PC-3 (cell line): ENCODE data around the gene TRPM8. TPM values are rescaled to one million over a fixed set of nuclear protein-coding genes. Genes with fewer than 3 reads are reported as not detected.

Experiments used
- ATAC-seq: fragments of 200-7000 bp; cut with Tn5 transposase; 2 replicates; pipeline ENCODE4 v1.9.1; 2020; ENCODE audit warnings: mild to moderate bottlenecking, moderate library complexity
- BruUV-seq: library from RNA; stranded (reverse); fragments of 400-500 nt; replicated peaks from 2 replicates; lab custom pipeline; 2021; lab: Mats Ljungman, UMichigan
- CTCF ChIA-PET: fragments of 300-600 bp; sonication (Branson Sonifier 250); formaldehyde crosslinking; loops from one replicate; lab custom pipeline; 2022; ENCODE audit warnings: antibody characterized with exemption; lab: Charles Lee
- POLR2A ChIA-PET: fragments of 300-600 bp; sonication (Branson Sonifier 250); formaldehyde crosslinking; loops from one replicate; lab custom pipeline; 2022; ENCODE audit warnings: antibody characterized with exemption; ENCODE audit not compliant: unreplicated experiment; lab: Charles Lee
- DNase-seq: peaks from one replicate; pipeline ENCODE4 v3.0.0-alpha.2; 2015
- H2AFZ ChIP-seq: fragments of 300-600 bp; sonication (generic); 2 replicates; pipeline ENCODE4 v1.6.0; 2016; ENCODE audit warnings: antibody characterized with exemption, low read length
- H3F3A ChIP-seq: fragments of 300-600 bp; sonication (generic); one replicate; pipeline ENCODE4 v1.6.0; 2017; ENCODE audit warnings: antibody characterized with exemption, low read length, control low read depth, mild to moderate bottlenecking; ENCODE audit not compliant: unreplicated experiment
- H3K27ac ChIP-seq: fragments of 300-600 bp; sonication (generic); 2 replicates; pipeline ENCODE4 v1.5.1; 2016; ENCODE audit warnings: mild to moderate bottlenecking, low read length
- H3K27me3 ChIP-seq: fragments of 300-600 bp; sonication (generic); 2 replicates; pipeline ENCODE4 v1.6.1; 2016; ENCODE audit warnings: low read length, mixed read lengths
- H3K36me3 ChIP-seq: fragments of 300-600 bp; sonication (generic); 2 replicates; pipeline ENCODE4 v1.6.1; 2016; ENCODE audit warnings: low read depth, mixed run types, low read length, mixed read lengths
- H3K4me1 ChIP-seq: fragments of 300-600 bp; sonication (generic); 2 replicates; pipeline ENCODE4 v1.5.1; 2016; ENCODE audit warnings: low read length; ENCODE audit not compliant: insufficient read depth
- H3K4me2 ChIP-seq: fragments of 300-600 bp; sonication (generic); 2 replicates; pipeline ENCODE4 v1.6.0; 2016; ENCODE audit warnings: low read length
- H3K4me3 ChIP-seq: fragments of 300-600 bp; sonication (generic); 2 replicates; pipeline ENCODE4 v1.5.1; 2016; ENCODE audit warnings: mild to moderate bottlenecking, low read length, mixed read lengths
- H3K79me2 ChIP-seq: fragments of 300-600 bp; sonication (generic); 2 replicates; pipeline ENCODE4 v1.6.1; 2017; ENCODE audit warnings: low read length, mixed read lengths
- H3K9ac ChIP-seq: fragments of 300-600 bp; sonication (generic); 2 replicates; pipeline ENCODE4 v1.6.0; 2016; ENCODE audit warnings: mild to moderate bottlenecking, low read length
- H3K9me2 ChIP-seq: fragments of 300-600 bp; sonication (generic); replicated peaks from 2 replicates; pipeline ENCODE4 v1.6.1; 2016; ENCODE audit warnings: mixed run types, low read length, mixed read lengths
- H3K9me3 ChIP-seq: fragments of 300-600 bp; sonication (generic); 2 replicates; pipeline ENCODE4 v1.6.1; 2016; ENCODE audit warnings: low read length, mixed read lengths
- H4K20me1 ChIP-seq: fragments of 300-600 bp; sonication (generic); 2 replicates; pipeline ENCODE4 v1.6.1; 2016; ENCODE audit warnings: low read length, mixed read lengths
- EZH2 ChIP-seq: fragments of 300-600 bp; sonication (generic); IDR thresholded peaks from one replicate; pipeline ENCODE4 v1.6.1; 2017; ENCODE audit warnings: antibody characterized with exemption, mild to moderate bottlenecking, low read length; ENCODE audit not compliant: unreplicated experiment
- EZH2phosphoT487 ChIP-seq: fragments of 300-600 bp; sonication (generic); IDR thresholded peaks from 2 replicates; pipeline ENCODE4 v1.6.1; 2018; ENCODE audit warnings: mild to moderate bottlenecking, antibody characterized with exemption, low read length, borderline replicate concordance
- intact Hi-C: fragments of 100-400 bp; cut with micrococcal nuclease; formaldehyde crosslinking; loops from 2 replicates; pipeline ENCODE4 v1.9.0; 2023
- total RNA-seq: library from RNA; depleted of rRNA; stranded (reverse); fragments of >200 nt; gene quantifications from 2 replicates; pipeline ENCODE4 v1.2.3, GENCODE V29; 2014
- TF ChIP-seq, protein P1 (sequence below): fragments of 300-600 bp; sonication (generic); conservative IDR thresholded peaks from 2 replicates; pipeline ENCODE4 v1.5.1; 2017; ENCODE audit warnings: antibody characterized with exemption, low read depth, mild to moderate bottlenecking, low read length

The TRPM8 gene
- total RNA-seq, 1 experiment from 2014 or later: not detected

DNA sequence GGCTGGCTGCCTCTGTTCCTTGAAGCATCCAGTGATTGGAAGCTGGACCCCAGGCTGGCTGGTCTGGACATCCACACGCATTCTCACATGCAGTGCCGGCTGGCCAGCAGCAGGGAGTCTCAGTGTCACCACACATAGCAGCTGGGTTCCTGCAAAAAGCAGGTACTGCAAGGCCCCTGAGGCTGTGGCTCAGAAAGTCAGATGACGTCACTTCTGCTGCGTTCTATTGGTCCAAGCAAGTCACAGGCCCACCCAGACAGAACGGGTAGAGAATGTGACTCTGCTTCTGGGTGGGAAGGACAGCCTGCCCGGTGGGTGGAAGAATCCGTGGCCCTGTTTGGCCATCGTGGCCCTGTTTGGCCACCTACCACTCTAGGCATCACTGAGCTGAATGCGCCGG lies 82.0 kb downstream of the TRPM8 start:
- intact Hi-C loops: no loop called here
- ATAC-seq: no peak
- H3F3A ChIP-seq: no peaks in the 10 kb centered on the region
- H3K79me2 ChIP-seq: no peaks in the 10 kb centered on the region
- TF ChIP-seq EZH2phosphoT487: no peak
- no peak for TF ChIP-seq EZH2
- TF ChIP-seq, protein P1, sequence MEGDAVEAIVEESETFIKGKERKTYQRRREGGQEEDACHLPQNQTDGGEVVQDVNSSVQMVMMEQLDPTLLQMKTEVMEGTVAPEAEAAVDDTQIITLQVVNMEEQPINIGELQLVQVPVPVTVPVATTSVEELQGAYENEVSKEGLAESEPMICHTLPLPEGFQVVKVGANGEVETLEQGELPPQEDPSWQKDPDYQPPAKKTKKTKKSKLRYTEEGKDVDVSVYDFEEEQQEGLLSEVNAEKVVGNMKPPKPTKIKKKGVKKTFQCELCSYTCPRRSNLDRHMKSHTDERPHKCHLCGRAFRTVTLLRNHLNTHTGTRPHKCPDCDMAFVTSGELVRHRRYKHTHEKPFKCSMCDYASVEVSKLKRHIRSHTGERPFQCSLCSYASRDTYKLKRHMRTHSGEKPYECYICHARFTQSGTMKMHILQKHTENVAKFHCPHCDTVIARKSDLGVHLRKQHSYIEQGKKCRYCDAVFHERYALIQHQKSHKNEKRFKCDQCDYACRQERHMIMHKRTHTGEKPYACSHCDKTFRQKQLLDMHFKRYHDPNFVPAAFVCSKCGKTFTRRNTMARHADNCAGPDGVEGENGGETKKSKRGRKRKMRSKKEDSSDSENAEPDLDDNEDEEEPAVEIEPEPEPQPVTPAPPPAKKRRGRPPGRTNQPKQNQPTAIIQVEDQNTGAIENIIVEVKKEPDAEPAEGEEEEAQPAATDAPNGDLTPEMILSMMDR: no peak
- H3K36me3 ChIP-seq: no peaks in the 10 kb centered on the region
- H3K27ac ChIP-seq: no peak overlapping the region
- ChIA-PET POLR2A (no interaction called here), CTCF (no interaction called here)
- H3K9me3 ChIP-seq: no peaks in the 10 kb centered on the region
- no peaks in the 10 kb centered on the region for H3K27me3 ChIP-seq
- H3K9me2 ChIP-seq: no peaks in the 10 kb centered on the region
- no peaks in the 10 kb centered on the region for H4K20me1 ChIP-seq
- no peak for DNase-seq
- BruUV-seq: no TSS peak
- H3K4me2 ChIP-seq: no peak overlapping the region
- H3K4me3 ChIP-seq: no peak overlapping the region
- no peak overlapping the region for H3K9ac ChIP-seq
- peaks cover 7% of the 10 kb centered on the region for H3K4me1 ChIP-seq
- H2AFZ ChIP-seq: no peak overlapping the region

DNA sequence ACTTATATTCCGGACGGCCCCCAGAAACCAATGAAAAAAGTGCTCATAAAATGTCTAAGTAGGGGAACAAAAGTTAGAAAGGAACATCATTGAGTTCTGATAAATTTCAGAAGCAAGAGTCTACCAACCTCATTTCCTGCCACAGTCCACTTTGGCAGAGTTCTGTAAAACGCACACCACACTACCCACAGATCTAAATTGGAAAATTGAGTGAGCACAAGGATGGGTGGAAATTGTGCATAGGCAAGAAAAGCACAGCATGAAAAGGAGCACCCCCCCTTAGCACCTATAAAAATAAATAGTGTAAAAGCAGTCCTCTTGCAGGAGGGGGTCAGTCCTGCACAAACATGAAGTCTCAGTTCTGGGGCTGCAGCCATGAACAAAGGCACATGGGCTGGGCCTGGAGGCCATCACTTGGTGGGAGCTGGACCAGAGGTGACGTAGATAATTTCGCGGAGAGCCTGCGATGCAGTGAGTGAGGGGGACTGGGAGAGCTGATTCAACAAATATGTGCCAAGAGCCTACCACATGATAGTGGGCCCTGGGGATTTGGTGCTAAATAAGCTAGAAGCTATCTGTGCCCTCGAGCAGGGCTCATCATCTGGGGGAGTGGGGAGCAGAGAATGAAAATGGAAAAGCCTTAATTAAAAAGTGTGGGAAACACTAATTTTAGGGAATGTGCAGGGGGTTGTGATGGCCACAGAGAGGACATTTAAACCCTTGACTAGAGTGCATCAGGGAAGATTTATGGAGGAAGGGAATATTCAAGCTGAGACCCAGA lies 84.4 kb downstream of the TRPM8 start:
- no peak overlapping the region for H3K27ac ChIP-seq
- H3K36me3 ChIP-seq: no peaks in the 10 kb centered on the region
- no peak for ATAC-seq
- no peak overlapping the region for H2AFZ ChIP-seq
- H3K4me2 ChIP-seq: no peak overlapping the region
- H3K4me3 ChIP-seq: no peak overlapping the region
- H3K79me2 ChIP-seq: no peaks in the 10 kb centered on the region
- no peaks in the 10 kb centered on the region for H3K27me3 ChIP-seq
- TF ChIP-seq, protein P1: no peak
- TF ChIP-seq EZH2phosphoT487 (no peak), EZH2 (no peak)
- H3K9me2 ChIP-seq: no peaks in the 10 kb centered on the region
- BruUV-seq: no TSS peak
- H4K20me1 ChIP-seq: no peaks in the 10 kb centered on the region
- no peaks in the 10 kb centered on the region for H3F3A ChIP-seq
- H3K9ac ChIP-seq: no peak overlapping the region
- DNase-seq: no peak
- intact Hi-C loops: no loop called here
- POLR2A ChIA-PET: no interaction called here
- H3K9me3 ChIP-seq: no peaks in the 10 kb centered on the region
- CTCF ChIA-PET: no interaction called here
- H3K4me1 ChIP-seq: peaks cover 13% of the 10 kb centered on the region

DNA sequence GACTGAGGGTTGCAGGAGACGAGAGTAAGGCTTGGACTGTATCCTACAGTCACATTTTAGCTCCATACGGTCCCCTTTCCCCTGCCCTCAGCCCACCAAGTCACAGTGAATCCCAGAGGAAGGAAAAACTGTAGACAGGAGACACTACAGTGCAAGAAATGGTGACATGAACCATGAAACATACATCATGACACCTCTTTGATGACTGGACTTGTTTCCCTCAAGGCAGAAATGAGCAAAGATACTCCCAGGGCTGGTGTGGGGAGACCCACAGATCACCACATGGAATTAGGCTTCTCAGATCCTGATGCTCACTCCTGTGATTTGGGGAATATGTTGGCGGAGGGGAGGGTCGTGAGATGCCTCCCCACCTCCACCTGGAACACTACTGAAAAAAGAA lies 85.1 kb downstream of the TRPM8 start:
- H3K79me2 ChIP-seq: no peaks in the 10 kb centered on the region
- H3K27ac ChIP-seq: no peak overlapping the region
- CTCF ChIA-PET: no interaction called here
- H3K4me3 ChIP-seq: no peak overlapping the region
- H3K4me1 ChIP-seq: peaks cover 13% of the 10 kb centered on the region
- H3K36me3 ChIP-seq: no peaks in the 10 kb centered on the region
- ATAC-seq: no peak
- H3K9ac ChIP-seq: no peak overlapping the region
- POLR2A ChIA-PET: no interaction called here
- H3K9me3 ChIP-seq: no peaks in the 10 kb centered on the region
- no peaks in the 10 kb centered on the region for H3K9me2 ChIP-seq
- no TSS peak for BruUV-seq
- no peaks in the 10 kb centered on the region for H3K27me3 ChIP-seq
- H3K4me2 ChIP-seq: no peak overlapping the region
- intact Hi-C loops: no loop called here
- no peak for DNase-seq
- TF ChIP-seq EZH2 (no peak), EZH2phosphoT487 (no peak)
- TF ChIP-seq, protein P1: no peak
- no peak overlapping the region for H2AFZ ChIP-seq
- H4K20me1 ChIP-seq: no peaks in the 10 kb centered on the region
- no peaks in the 10 kb centered on the region for H3F3A ChIP-seq
